HTERT RPE-1 (cell line): ENCODE results near the gene GDPGP1.

Experiments used
- in situ Hi-C: fragments of 300-500 bp; cut with MboI; formaldehyde crosslinking; loops from 4 replicates; pipeline ENCODE4 v1.14.3; 2020; ENCODE audit warnings: low sequenced_read_pairs

GDPGP1 gene

GRCh38 chr15:90203922-90204321 lies 30.1 kb upstream of the GDPGP1 start:
- in situ Hi-C loops = no loop called here

GRCh38 chr15:90205050-90205848 lies 28.8 kb upstream of the GDPGP1 start:
- in situ Hi-C loops = no loop called here

GRCh38 chr15:90205886-90206285 lies 28.1 kb upstream of the GDPGP1 start:
- in situ Hi-C loops = no loop called here

GRCh38 chr15:90207252-90207651 lies 26.8 kb upstream of the GDPGP1 start:
- in situ Hi-C loops = no loop called here

- in situ Hi-C loops = no loop called here
These were observed 25.7 kb upstream of the GDPGP1 start for GRCh38 chr15:90208356-90208755.

- in situ Hi-C loops = no loop called here
These were observed 24.4 kb upstream of the GDPGP1 start for GRCh38 chr15:90209591-90209990.

GRCh38 chr15:90210593-90210992 lies 23.4 kb upstream of the GDPGP1 start:
- in situ Hi-C loops = no loop called here

- in situ Hi-C loops = no loop called here
These were observed 23.0 kb upstream of the GDPGP1 start for GRCh38 chr15:90211009-90211408.

- in situ Hi-C loops = no loop called here
These were observed 22.4 kb upstream of the GDPGP1 start for GRCh38 chr15:90211440-90212143.

GRCh38 chr15:90212221-90213098 lies 21.5 kb upstream of the GDPGP1 start:
- in situ Hi-C loops = no loop called here

GRCh38 chr15:90213122-90213817 lies 20.7 kb upstream of the GDPGP1 start:
- in situ Hi-C loops = no loop called here

GRCh38 chr15:90213818-90214204 lies 20.2 kb upstream of the GDPGP1 start:
- in situ Hi-C loops = no loop called here

GRCh38 chr15:90214553-90215196 lies 19.3 kb upstream of the GDPGP1 start:
- in situ Hi-C loops = no loop called here

- in situ Hi-C loops = no loop called here
These were observed 16.2 kb upstream of the GDPGP1 start for GRCh38 chr15:90217671-90218394.

GRCh38 chr15:90219421-90220141 lies 14.4 kb upstream of the GDPGP1 start:
- in situ Hi-C loops = no loop called here

- in situ Hi-C loops = no loop called here
These were observed 12.6 kb upstream of the GDPGP1 start for GRCh38 chr15:90221246-90221900.

- in situ Hi-C loops = no loop called here
These were observed 11.5 kb upstream of the GDPGP1 start for GRCh38 chr15:90222547-90222946.

- in situ Hi-C loops = no loop called here
These were observed 10.4 kb upstream of the GDPGP1 start for GRCh38 chr15:90223441-90224165.
